HepG2 (cell line): ENCODE results near the gene BAZ1B. TPM values are rescaled to one million over a fixed set of nuclear protein-coding genes. Genes with fewer than 3 reads are reported as not detected.

Source experiments
- AKAP8 ChIP-seq: sonication (generic); formaldehyde crosslinking; IDR thresholded peaks from 2 replicates; pipeline ENCODE4 v1.5.1; 2020; ENCODE audit warnings: mild to moderate bottlenecking, missing genetic modification reagents
- EHMT2 ChIP-seq: fragments of 200-600 bp; sonication (generic); IDR thresholded peaks from 2 replicates; pipeline ENCODE4 v1.7.0; 2017; ENCODE audit warnings: antibody characterized with exemption, low read depth, low read length, borderline replicate concordance
- KDM5A ChIP-seq: fragments of 200-600 bp; sonication (generic); IDR thresholded peaks from 2 replicates; pipeline ENCODE4 v1.7.0; 2018; ENCODE audit warnings: antibody characterized with exemption, mild to moderate bottlenecking, low read length, borderline replicate concordance
- KLF12 ChIP-seq: sonication (generic); formaldehyde crosslinking; IDR thresholded peaks from 2 replicates; pipeline ENCODE4 v1.4.0; 2020; ENCODE audit warnings: missing genetic modification reagents, borderline replicate concordance
- KLF15 ChIP-seq: sonication (generic); formaldehyde crosslinking; IDR thresholded peaks from 2 replicates; pipeline ENCODE4 v1.8.1; 2023; ENCODE audit warnings: borderline replicate concordance, mild to moderate bottlenecking, inconsistent platforms, missing genetic modification reagents, mixed read lengths
- NFE2L2 ChIP-seq: fragments of 150-350 bp; IDR thresholded peaks from 2 replicates; pipeline ENCODE4 v1.6.1; 2014; ENCODE audit warnings: low read length
- NFKBIZ ChIP-seq: IDR thresholded peaks from 2 replicates; pipeline ENCODE4 v1.6.1; 2018; ENCODE audit warnings: missing genetic modification reagents, missing compliant biosample characterization
- PHF5A ChIP-seq: IDR thresholded peaks from one replicate; pipeline ENCODE4 v1.6.1; 2018; ENCODE audit warnings: low read depth, missing genetic modification reagents; ENCODE audit not compliant: unreplicated experiment
- PLRG1 ChIP-seq: fragments of 450-650 bp; conservative IDR thresholded peaks from 2 replicates; pipeline ENCODE4 v1.6.1; 2016
- RBM39 ChIP-seq: fragments of 200-400 bp; formaldehyde crosslinking; IDR thresholded peaks from one replicate; pipeline ENCODE4 v1.6.1; 2018; ENCODE audit warnings: antibody characterized with exemption, mild to moderate bottlenecking, low read depth, low read length; ENCODE audit not compliant: poor library complexity, severe bottlenecking
- SETDB1 ChIP-seq: sonication (generic); formaldehyde crosslinking; IDR thresholded peaks from 2 replicates; pipeline ENCODE4 v1.5.1; 2020; ENCODE audit warnings: missing genetic modification reagents, mild to moderate bottlenecking, borderline replicate concordance
- SMARCC2 ChIP-seq: fragments of 450-650 bp; IDR thresholded peaks from 2 replicates; pipeline ENCODE4 v1.6.1; 2017; ENCODE audit warnings: antibody characterized with exemption, mild to moderate bottlenecking
- SP2 ChIP-seq: sonication (generic); formaldehyde crosslinking; IDR thresholded peaks from 2 replicates; pipeline ENCODE4 v1.5.1; 2020; ENCODE audit warnings: mild to moderate bottlenecking, missing genetic modification reagents
- ZKSCAN1 ChIP-seq: fragments of 150-350 bp; IDR thresholded peaks from 2 replicates; pipeline ENCODE4 v1.6.1; 2014; ENCODE audit warnings: low read length
- ZNF367 ChIP-seq: sonication (generic); formaldehyde crosslinking; IDR thresholded peaks from 2 replicates; pipeline ENCODE4 v1.4.0; 2020; ENCODE audit warnings: missing genetic modification reagents, borderline replicate concordance
- ZNF44 ChIP-seq: sonication (generic); formaldehyde crosslinking; IDR thresholded peaks from 2 replicates; pipeline ENCODE4 v1.5.1; 2020; ENCODE audit warnings: mild to moderate bottlenecking, missing genetic modification reagents
- ZNF510 ChIP-seq: sonication (generic); formaldehyde crosslinking; IDR thresholded peaks from 2 replicates; pipeline ENCODE4 v1.4.0; 2020; ENCODE audit warnings: low read depth, mild to moderate bottlenecking, missing genetic modification reagents
- ZNF562 ChIP-seq: sonication (generic); formaldehyde crosslinking; IDR thresholded peaks from 2 replicates; pipeline ENCODE4 v1.8.0; 2022; ENCODE audit warnings: missing genetic modification reagents, borderline replicate concordance
- ZNF569 ChIP-seq: sonication (generic); formaldehyde crosslinking; IDR thresholded peaks from 2 replicates; pipeline ENCODE4 v1.5.0; 2020; ENCODE audit warnings: mild to moderate bottlenecking, missing genetic modification reagents, moderate library complexity, borderline replicate concordance
- ZNF605 ChIP-seq: sonication (generic); formaldehyde crosslinking; IDR thresholded peaks from 2 replicates; pipeline ENCODE4 v1.8.0; 2022; ENCODE audit warnings: mild to moderate bottlenecking, missing genetic modification reagents
- ZNF670 ChIP-seq: sonication (generic); formaldehyde crosslinking; IDR thresholded peaks from 2 replicates; pipeline ENCODE4 v1.8.0; 2022; ENCODE audit warnings: mild to moderate bottlenecking, missing genetic modification reagents, borderline replicate concordance
- ZNF737 ChIP-seq: sonication (generic); formaldehyde crosslinking; IDR thresholded peaks from 2 replicates; pipeline ENCODE4 v1.5.0; 2020; ENCODE audit warnings: missing genetic modification reagents, mild to moderate bottlenecking, borderline replicate concordance
- polyA plus RNA-seq, 8 experiments: library from polyadenylated mRNA; depleted of rRNA in 3 of 8; stranded (reverse) in 7 of 8; unstranded in 1 of 8; fragments of >200 nt; fragmentation: Illumina TruSeq in 4 of 8; extraction: Trizol in 4 of 8; gene quantifications; 2 replicates each; pipeline versions ENCODE4 v1.2.1 to v1.2.3, GENCODE V29; 2011 to 2016; ENCODE audit warnings: low read depth in 4 of 8, missing spikeins in 1 of 8, mixed read lengths in 1 of 8; ENCODE audit not compliant: insufficient read depth in 1 of 8
- total RNA-seq, 5 experiments: library from RNA; depleted of rRNA; stranded (reverse); fragments of >200 nt; fragmentation: Illumina TruSeq; extraction: Trizol; gene quantifications; 2 replicates each; pipeline ENCODE4 v1.2.3, GENCODE V29; 2016; ENCODE audit warnings: low read depth in 1 of 5
- TF ChIP-seq, protein P1 (sequence below): sonication (generic); formaldehyde crosslinking; conservative IDR thresholded peaks from 2 replicates; pipeline ENCODE4 v1.8.0; 2022; ENCODE audit warnings: mild to moderate bottlenecking, moderate library complexity, missing genetic modification reagents
- TF ChIP-seq, protein P2 (sequence below): sonication (generic); formaldehyde crosslinking; IDR thresholded peaks from 2 replicates; pipeline ENCODE4 v1.5.0; 2020; ENCODE audit warnings: missing genetic modification reagents
- TF ChIP-seq, protein P3 (sequence below): sonication (generic); formaldehyde crosslinking; IDR thresholded peaks from 2 replicates; pipeline ENCODE4 v1.8.0; 2022; ENCODE audit warnings: mild to moderate bottlenecking, missing genetic modification reagents

The BAZ1B gene
- total and polyA plus RNA-seq, 2 of the 13 experiments (the other 11 are each of a cell fraction or from before 2014, with no cell fraction given) = 18.6 to 69.4 TPM

DNA sequence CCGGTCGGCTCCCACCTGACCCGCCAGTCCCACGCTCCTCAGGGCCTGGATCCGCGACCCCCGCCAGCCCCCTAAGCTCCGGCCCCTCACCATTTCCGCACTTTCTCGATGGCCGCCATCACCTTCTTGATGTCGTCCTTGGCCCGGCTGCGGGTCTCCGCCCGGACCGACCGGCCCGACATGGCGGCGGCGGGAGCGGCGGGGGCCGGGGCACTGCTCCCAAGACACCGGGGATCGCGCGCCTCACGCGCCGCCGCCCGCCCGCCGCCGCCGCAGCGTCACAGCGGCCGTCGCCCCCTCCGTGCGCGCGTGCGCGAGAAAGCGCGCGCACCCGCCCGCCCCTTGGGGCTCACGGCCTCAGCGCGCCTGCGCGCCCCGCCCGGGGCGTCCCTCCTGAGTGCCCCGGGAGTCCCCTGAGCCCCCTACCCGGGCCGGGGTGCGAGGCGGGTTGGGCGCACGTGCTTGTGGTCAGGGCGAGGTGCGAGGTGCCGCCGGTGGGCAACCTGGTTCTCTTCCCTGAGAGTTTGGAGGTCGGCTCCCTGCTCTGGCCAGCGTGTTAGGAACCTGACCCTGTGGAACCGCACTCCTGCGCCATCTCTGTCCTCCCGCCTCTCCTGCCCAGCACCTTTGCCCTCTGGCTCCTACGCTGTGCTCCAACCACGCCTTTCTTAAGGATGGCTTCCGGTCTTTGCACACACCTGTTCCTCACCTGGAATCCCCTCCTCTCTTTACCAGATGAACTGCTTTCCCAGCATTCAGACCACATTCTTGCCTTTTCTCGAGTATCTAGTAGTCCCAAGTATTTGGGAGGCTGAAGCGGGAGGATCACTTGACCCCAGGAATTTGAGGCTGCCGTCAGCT lies 35.5 kb upstream of the BAZ1B start, which contains the start of gene BCL7B (continued):
- TF ChIP-seq KDM5A (peak; percentile 50; the same call in 1 of the 2 replicates), ZNF44 (CRISPR knock-in tag) (peak; percentile 98), ZNF569 (CRISPR knock-in tag) (no peak), ZNF737 (CRISPR knock-in tag) (no peak), RBM39 (peak; percentile 53), SP2 (CRISPR knock-in tag) (no peak), KLF12 (CRISPR knock-in tag) (peak; percentile 91; the same call in 1 of the 2 replicates), PLRG1 (no peak), ZNF367 (CRISPR knock-in tag) (peak; percentile 91; the same call in 1 of the 2 replicates), ZKSCAN1 (no peak), KLF15 (CRISPR knock-in tag) (peak; percentile 98), ZNF562 (CRISPR knock-in tag) (0 out of 2 replicates have a peak, but pooled peaks have one; percentile 59), NFKBIZ (CRISPR knock-in tag) (peak; percentile 57; the same call in 1 of the 2 replicates), AKAP8 (CRISPR knock-in tag) (no peak), ZNF510 (CRISPR knock-in tag) (peak; percentile 81; the same call in 1 of the 2 replicates), SETDB1 (no peak), EHMT2 (no peak), SMARCC2 (no peak), PHF5A (CRISPR knock-in tag) (no peak), ZNF605 (CRISPR knock-in tag) (peak; percentile 97), ZNF670 (CRISPR knock-in tag) (peak; percentile 91; the same call in 1 of the 2 replicates), NFE2L2 (no peak)
- TF ChIP-seq, protein P1, sequence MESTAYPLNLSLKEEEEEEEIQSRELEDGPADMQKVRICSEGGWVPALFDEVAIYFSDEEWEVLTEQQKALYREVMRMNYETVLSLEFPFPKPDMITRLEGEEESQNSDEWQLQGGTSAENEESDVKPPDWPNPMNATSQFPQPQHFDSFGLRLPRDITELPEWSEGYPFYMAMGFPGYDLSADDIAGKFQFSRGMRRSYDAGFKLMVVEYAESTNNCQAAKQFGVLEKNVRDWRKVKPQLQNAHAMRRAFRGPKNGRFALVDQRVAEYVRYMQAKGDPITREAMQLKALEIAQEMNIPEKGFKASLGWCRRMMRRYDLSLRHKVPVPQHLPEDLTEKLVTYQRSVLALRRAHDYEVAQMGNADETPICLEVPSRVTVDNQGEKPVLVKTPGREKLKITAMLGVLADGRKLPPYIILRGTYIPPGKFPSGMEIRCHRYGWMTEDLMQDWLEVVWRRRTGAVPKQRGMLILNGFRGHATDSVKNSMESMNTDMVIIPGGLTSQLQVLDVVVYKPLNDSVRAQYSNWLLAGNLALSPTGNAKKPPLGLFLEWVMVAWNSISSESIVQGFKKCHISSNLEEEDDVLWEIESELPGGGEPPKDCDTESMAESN = peak; percentile 89; the same call in 1 of the 2 replicates
- TF ChIP-seq, protein P2, sequence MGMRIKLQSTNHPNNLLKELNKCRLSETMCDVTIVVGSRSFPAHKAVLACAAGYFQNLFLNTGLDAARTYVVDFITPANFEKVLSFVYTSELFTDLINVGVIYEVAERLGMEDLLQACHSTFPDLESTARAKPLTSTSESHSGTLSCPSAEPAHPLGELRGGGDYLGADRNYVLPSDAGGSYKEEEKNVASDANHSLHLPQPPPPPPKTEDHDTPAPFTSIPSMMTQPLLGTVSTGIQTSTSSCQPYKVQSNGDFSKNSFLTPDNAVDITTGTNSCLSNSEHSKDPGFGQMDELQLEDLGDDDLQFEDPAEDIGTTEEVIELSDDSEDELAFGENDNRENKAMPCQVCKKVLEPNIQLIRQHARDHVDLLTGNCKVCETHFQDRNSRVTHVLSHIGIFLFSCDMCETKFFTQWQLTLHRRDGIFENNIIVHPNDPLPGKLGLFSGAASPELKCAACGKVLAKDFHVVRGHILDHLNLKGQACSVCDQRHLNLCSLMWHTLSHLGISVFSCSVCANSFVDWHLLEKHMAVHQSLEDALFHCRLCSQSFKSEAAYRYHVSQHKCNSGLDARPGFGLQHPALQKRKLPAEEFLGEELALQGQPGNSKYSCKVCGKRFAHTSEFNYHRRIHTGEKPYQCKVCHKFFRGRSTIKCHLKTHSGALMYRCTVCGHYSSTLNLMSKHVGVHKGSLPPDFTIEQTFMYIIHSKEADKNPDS (CRISPR knock-in tag) = 0 out of 2 replicates have a peak, but pooled peaks have one; percentile 72
- TF ChIP-seq, protein P3, sequence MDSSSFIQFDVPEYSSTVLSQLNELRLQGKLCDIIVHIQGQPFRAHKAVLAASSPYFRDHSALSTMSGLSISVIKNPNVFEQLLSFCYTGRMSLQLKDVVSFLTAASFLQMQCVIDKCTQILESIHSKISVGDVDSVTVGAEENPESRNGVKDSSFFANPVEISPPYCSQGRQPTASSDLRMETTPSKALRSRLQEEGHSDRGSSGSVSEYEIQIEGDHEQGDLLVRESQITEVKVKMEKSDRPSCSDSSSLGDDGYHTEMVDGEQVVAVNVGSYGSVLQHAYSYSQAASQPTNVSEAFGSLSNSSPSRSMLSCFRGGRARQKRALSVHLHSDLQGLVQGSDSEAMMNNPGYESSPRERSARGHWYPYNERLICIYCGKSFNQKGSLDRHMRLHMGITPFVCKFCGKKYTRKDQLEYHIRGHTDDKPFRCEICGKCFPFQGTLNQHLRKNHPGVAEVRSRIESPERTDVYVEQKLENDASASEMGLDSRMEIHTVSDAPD = no peak
